ENCODE results near the gene GINS2. TPM values are rescaled to one million over a fixed set of nuclear protein-coding genes. Genes with fewer than 3 reads are reported as not detected.

The GINS2 gene
- total RNA-seq, 4 donors from 2014 or later: 1.00 to 4.4 (median 1.2) TPM; not detected in 1

DNA sequence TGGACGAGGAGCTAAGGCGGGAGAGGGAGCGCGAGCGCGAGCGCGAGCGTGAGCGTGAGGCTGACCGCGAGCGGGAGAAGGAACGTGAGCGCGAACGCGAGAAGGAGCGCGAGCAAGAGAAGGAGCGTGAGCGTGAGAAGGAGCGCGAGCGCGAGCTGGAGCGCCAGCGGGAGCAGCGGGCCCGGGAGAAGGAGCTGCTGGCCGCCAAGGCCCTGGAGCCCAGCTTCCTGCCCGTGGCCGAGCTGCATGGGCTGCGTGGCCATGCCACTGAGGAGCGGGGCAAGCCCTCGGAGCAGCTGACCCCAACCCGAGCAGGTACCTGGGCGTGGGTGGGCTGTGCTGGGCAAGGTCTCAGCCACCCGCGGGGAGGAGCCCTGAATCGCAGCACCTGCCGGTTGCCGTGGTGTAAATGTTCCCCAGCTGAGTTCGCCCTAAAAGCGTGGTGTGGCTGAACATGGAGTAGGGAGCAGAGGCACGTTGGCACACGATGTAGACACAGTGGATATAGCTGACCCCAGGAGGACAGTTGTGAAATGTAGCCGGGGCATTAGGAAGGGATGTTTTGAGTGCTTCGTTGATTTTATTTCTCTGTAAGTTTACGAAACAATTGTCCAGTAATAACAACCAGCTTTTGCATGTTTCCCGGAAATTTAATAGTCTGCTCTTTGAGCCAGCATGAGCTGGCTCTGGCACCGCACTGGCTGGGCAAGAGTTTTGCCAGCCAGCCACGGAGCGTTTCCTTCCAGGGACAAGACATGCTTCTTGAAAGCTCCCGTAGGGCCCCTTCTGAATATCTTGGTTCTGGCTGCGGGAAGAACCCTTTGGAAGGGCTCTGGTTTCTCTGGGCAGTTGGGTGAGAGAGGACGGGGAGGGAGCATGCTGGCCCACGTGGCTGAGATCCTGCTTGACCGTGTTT is 32.1 kb downstream of the GINS2 start:
- H3K4me3 ChIP-seq: no peak overlapping the region
- in situ Hi-C loops (cut with MboI; ENCODE audit: low pct_ligation_motif_present in 1 of 4, low pct_unique_long_range_greater_than_20kb in 1 of 4, low sequenced_read_pairs in 3 of 4) (no loop called here), intact Hi-C loops (cut with DNase I; ENCODE audit: low total_unique reads) (no loop called here)
- H3K27me3 ChIP-seq: no peaks in the 10 kb centered on the region
- peaks cover 11 to 24% (median 18%) of the 10 kb centered on the region in 4 donors for H3K4me1 ChIP-seq
- DNase-seq: no peak
- 93 to 99% methylated on average over 34 to 59 of the region's 59 CpGs for WGBS, 2 donors (ENCODE audit: low coverage in 1 of 2)
- no peaks in the 10 kb centered on the region for H3K9me3 ChIP-seq
- no peak overlapping the region for H3K27ac ChIP-seq
- no peak for TF ChIP-seq POLR2A (IDR thresholded peaks at IDR 0.05)
- no peak for TF ChIP-seq POLR2AphosphoS5 (IDR thresholded peaks at IDR 0.05)
- no peak for TF ChIP-seq CTCF (IDR thresholded peaks at IDR 0.05)
- TF ChIP-seq EP300 (IDR thresholded peaks at IDR 0.05; ENCODE audit: low read depth): no peak
- H3K36me3 ChIP-seq: peaks cover 1 to 35% (median 20%) of the 10 kb centered on the region in 4 donors

GRCh38 chr16:85655216-85656129 is 33.3 kb downstream of the GINS2 start:
- Histone ChIP-seq H3K4me3 (no peak overlapping the region), H3K27ac (no peak overlapping the region), H3K36me3 (peaks cover 1 to 31% (median 16%) of the 10 kb centered on the region in 4 donors), H3K9me3 (no peaks in the 10 kb centered on the region), H3K4me1 (peaks cover 19 to 33% (median 26%) of the 10 kb centered on the region in 4 donors), H3K27me3 (no peaks in the 10 kb centered on the region)
- no peak for DNase-seq
- TF ChIP-seq EP300 (IDR thresholded peaks at IDR 0.05; ENCODE audit: low read depth) (no peak), POLR2AphosphoS5 (IDR thresholded peaks at IDR 0.05) (no peak)
- intact Hi-C loops (cut with DNase I; ENCODE audit: low total_unique reads): no loop called here
- WGBS, 2 donors (ENCODE audit: low coverage in 1 of 2): 92 to 100% methylated on average over 2 to 35 of the region's 35 CpGs
- in situ Hi-C loops (cut with MboI; ENCODE audit: low pct_ligation_motif_present in 1 of 4, low pct_unique_long_range_greater_than_20kb in 1 of 4, low sequenced_read_pairs in 3 of 4): no loop called here

DNA sequence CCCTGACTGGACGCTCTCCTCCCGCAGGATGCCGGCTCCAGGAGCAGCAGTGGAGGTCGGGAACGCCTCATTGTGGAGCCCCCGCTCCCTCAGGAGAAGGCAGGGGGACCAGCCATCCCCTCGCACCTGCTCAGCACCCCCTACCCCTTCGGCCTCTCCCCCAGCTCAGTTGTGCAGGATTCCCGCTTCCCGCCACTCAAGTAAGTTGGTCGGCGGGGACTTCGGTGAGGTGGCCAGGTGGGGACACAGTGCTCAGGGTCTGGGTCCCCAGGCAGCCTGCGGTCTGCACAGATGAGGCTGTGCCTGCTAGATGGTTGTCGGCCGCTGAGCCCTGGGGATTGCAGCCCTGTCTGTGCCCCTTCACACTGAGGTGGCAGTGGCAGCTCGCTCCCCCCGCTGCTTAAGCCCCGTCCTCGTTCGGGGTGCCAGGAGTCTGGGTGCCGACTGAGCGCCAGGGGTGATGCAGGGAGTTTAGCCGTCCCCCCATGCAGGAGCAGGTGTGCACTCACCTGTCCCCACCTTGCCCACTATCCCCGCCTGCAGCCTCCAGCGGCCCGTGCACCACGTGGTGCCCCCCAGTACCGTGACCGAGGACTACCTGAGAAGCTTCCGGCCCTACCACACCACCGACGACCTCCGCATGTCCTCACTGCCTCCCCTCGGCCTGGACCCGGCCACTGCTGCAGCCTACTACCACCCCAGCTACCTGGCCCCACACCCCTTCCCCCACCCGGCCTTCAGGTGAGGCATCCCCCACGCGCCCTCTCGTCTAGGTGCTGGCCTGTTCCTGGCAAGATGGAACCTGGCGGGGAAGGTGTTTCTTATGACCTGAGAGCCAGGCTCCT is 34.3 kb downstream of the GINS2 start:
- in situ Hi-C loops (cut with MboI; ENCODE audit: low pct_ligation_motif_present in 1 of 4, low pct_unique_long_range_greater_than_20kb in 1 of 4, low sequenced_read_pairs in 3 of 4): no loop called here
- H3K4me3 ChIP-seq: no peak overlapping the region
- TF ChIP-seq EP300 (IDR thresholded peaks at IDR 0.05; ENCODE audit: low read depth): no peak
- TF ChIP-seq POLR2AphosphoS5 (IDR thresholded peaks at IDR 0.05): no peak
- no peak for TF ChIP-seq POLR2A (IDR thresholded peaks at IDR 0.05)
- no peak for TF ChIP-seq CTCF (IDR thresholded peaks at IDR 0.05)
- WGBS, 2 donors (ENCODE audit: low coverage in 1 of 2): 93% methylated on average over 39 of the region's 41 CpGs; no CpG with 5 or more reads in 1 of the 2 donors
- H3K27ac ChIP-seq: peak overlapping the region in 1 of 4 donors; percentile 86
- peaks cover 1 to 32% (median 18%) of the 10 kb centered on the region in 4 donors for H3K36me3 ChIP-seq
- DNase-seq: no peak
- intact Hi-C loops (cut with DNase I; ENCODE audit: low total_unique reads): no loop called here
- no peaks in the 10 kb centered on the region for H3K9me3 ChIP-seq
- no peaks in the 10 kb centered on the region for H3K27me3 ChIP-seq
- H3K4me1 ChIP-seq: peaks cover 19 to 37% (median 28%) of the 10 kb centered on the region in 4 donors

DNA sequence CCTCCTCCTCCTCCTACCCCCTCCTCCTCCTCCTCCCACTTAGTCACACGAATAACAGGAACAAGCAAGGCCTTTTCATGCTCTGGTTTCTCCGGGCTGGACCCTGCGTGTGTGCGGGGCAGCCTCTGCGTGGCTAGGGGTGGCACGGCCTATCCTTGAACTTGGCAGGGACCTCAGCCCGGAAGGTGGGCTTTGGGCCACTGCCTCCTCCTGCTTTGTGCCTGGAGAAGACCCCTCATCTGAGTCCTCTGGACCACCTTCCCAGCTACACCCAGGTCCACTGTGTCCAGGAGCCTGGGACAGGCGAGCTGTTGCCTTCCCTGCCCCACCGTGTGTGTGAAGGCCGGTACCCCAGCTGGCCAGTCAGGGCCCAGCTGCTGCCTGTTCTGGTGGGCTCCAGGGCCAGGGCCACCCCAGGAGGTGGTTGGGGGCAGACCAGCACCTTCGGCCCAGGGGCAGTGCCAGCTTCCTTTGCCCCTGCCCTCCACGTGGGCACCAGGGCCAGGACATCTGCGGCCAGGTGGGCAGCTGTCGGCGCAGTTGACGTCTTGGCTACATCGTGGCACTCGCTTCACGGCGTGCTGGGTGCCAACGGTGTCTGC is 35.4 kb downstream of the GINS2 start:
- WGBS, 2 donors (ENCODE audit: low coverage in 1 of 2): 90 to 94% methylated on average over 6 to 20 of the region's 21 CpGs
- in situ Hi-C loops (cut with MboI; ENCODE audit: low pct_ligation_motif_present in 1 of 4, low pct_unique_long_range_greater_than_20kb in 1 of 4, low sequenced_read_pairs in 3 of 4) (no loop called here), intact Hi-C loops (cut with DNase I; ENCODE audit: low total_unique reads) (no loop called here)
- Histone ChIP-seq H3K4me1 (peaks cover 19 to 37% (median 28%) of the 10 kb centered on the region in 4 donors), H3K9me3 (no peaks in the 10 kb centered on the region), H3K27me3 (no peaks in the 10 kb centered on the region), H3K27ac (peak overlapping the region; percentile 72 to 86 (median 74)), H3K4me3 (no peak overlapping the region), H3K36me3 (peaks cover 1 to 32% (median 16%) of the 10 kb centered on the region in 4 donors)
- DNase-seq: no peak
- no peak for TF ChIP-seq EP300 (IDR thresholded peaks at IDR 0.05; ENCODE audit: low read depth)

Data from transverse colon (tissue), 4 donors.